HG02938 (cell line): ENCODE results near the gene LDLRAD3.

Experiments
- ATAC-seq: cut with Tn5 transposase; IDR thresholded peaks from one replicate; pipeline ENCODE4 v1.9.1; 2021; ENCODE audit warnings: mild to moderate bottlenecking, moderate library complexity; ENCODE audit not compliant: unreplicated experiment

The LDLRAD3 gene

DNA sequence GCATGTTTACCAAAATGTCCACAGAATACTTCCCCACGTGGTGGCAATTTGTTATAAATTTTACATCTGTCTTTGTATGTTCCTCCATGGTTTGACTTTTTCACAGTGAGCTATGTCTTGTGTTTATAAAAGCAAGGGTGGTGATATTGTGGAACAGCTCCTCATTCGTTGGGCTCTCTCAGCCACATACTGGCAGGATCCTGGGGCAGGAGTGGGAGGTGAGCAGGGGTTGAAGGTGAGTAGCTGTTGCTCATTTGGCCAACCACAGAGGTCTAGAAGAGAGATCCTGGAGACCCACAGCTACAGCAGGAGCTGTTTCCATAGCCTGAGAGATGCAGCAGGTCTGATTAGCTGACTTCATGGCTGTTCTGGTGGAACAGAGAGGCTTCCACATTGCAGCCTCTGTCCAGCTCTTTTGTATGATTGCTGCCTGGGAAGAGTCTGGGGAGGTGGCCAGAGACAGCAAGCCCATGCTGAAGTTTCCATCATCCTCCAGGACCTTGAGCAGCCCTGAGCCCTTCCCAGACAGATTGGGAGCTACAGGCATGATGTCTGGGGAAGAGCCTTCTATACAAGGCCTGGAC is 128.1 kb downstream of the LDLRAD3 start:
- ATAC-seq: no peak

DNA sequence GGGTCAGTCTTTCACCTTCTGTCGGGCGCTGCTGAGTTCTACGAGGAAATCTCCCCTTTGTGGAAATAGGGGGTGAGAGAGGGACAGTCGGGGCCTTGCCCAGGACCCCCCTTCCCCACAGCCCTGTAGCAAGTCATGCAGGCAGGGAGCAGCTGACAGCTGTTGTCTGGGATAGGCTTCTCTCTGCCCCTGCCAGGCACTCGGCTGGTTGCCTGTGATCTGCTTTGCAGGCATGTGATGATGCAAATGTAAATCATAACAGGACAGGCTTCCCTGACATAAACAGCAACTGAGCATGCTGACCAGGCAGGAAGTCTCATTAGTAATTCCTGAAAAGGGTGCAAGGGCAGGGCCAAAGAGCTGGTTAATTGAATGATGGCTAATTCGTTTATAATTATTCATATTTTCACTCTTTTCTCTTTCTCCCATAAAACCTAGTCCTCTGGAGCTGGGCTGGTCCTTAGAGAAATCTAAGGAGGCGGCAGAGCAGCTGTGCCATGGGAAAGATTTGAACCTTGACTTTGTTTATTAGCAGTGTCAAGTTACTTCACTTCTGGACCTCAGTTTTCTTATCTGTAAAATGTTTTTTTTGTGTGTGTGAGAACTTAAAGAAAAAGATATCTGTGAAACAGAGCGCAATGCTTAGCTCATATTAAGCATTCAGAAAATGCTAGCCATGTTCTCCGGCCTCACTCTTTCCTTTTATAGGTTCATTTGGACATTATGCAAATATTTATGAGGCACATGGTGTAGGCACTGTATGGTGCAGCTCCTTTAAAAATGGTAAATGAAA is 129.7 kb downstream of the LDLRAD3 start:
- ATAC-seq: no peak

DNA sequence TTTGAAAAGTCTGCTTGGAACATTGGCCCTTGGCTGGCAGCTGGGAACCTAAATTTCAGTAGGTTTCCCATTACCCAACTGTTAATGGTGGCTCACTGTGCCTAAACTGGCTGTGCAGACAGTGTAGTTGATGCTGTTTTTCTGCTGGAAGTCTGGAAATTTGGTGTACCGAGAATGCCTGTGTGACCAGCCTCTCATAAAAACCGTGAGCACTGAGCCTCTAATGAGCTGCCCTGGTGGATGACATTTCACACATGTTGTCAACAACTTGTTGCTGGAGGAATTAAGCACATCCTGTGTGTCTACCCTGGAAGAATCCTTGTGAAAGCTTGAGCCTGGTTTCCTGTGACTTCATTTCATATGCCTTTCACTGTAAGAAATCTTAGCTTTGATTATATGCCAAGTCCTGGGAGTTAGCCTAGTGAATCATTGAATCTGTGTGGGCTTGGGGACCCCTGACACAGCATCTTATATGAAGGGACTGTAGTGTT is 131.1 kb downstream of the LDLRAD3 start:
- ATAC-seq: no peak

DNA sequence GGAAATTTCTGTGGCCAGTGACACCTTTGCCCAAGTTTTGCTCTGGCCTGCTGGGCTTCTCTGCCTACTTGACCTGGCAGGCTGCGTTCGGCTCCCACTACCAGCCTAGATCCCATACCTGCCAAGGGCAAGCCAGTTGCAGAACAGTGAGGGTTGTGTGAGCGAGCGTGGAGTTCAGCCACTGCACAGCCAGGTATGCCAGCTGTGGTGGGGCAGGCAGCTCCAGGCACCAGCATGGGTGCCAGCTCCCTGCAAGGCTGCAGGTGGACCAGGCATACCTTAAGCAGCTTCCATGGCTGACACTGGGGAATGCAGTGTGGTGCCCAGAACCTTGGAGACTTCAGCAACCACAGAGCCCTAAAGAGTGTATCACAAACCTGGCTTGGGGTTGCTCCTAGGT is 133.5 kb downstream of the LDLRAD3 start:
- no peak for ATAC-seq

DNA sequence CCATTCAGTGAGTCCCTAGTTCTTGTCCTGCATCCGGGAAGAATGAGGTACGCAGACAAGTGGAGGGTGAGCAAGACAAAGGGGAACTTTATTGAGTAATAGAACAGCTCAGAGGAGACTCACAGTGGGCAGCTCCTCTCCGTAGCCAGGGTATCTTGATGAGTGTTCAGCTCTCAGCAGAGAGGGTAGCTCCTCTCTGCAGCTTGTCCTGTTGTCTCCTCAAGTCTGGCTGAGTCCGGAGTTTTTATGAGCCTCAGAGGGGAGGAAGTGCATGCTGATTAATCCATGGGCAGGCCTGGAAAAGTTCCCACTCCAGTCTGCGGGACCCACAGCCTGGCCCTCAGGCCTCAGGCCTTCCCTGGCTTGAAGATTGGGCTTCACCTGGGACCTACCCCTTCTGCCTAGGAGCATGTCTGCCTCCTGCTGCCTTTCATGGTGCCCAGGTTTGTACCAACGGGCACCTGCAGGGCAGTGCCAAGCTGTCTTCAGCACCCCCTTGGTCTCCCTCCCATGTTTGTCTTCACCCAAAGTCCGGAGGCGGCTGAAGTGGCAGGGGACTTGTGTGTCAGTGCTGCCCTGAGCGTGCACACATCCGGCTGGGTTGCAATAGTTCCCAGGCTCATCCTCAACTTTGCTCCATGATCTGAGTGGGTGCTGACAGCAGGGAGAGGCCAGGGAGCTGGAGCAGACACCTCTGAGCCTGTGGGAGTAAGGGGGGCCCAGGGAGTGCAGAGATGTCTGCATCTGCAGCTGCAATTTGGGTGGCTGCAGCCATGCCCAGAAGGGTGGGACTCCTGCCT is 134.2 kb downstream of the LDLRAD3 start:
- ATAC-seq: no peak

DNA sequence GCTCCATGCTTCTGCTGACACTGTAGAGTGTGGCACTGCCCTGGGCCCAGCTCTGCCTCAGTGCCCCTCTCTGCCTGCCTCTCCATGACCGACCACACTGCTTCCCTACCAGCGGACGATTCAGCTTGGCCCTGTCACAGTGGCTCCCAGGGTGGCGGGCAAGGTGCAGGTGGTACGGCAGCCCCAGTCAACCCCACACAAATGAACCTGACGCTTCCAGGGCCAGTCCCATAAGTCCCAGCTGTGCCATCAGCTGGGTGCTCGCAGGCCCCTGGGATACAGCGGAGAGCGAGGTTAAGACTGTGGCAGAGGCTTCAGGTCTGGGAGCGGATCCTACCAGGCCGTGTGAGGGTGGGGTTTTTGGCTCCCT is 134.8 kb downstream of the LDLRAD3 start:
- no peak for ATAC-seq

DNA sequence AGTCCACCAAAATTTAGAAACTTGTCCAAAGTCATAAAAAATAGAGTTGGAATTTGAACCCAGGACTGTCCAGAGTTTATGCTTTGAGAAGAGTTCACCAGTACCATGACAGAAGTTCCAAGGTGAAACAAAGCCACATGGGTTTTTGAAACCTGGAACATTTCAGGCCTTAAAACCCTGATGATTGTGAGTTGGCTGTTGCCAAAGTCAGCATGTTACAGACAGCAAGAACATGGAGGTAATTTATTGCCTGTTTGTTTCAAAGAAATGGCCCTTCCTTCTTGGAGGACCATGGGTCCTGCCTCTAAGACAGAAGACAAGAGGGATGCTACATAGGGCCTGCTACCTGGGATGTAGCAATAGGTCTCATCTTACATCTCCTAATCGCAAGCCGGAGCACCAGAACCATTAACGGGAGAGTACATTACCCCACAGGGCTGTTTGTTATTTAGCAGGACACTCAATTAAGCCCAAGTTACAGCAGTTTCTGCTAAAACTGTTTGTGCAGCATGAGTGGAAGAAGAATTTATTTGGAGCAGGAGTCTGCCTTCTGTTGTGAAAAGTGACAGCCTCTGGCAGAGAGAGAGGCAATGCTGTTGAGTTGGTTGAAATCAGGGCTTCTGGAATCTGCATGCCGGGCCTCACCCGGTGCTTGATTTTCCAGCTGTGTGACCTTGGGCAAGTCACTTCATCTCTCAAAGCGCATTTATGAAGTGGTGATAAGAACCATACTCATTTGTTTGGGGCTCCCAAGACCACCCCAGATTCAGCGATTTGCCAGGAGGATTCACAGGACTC is 136.2 kb downstream of the LDLRAD3 start:
- ATAC-seq: no peak

DNA sequence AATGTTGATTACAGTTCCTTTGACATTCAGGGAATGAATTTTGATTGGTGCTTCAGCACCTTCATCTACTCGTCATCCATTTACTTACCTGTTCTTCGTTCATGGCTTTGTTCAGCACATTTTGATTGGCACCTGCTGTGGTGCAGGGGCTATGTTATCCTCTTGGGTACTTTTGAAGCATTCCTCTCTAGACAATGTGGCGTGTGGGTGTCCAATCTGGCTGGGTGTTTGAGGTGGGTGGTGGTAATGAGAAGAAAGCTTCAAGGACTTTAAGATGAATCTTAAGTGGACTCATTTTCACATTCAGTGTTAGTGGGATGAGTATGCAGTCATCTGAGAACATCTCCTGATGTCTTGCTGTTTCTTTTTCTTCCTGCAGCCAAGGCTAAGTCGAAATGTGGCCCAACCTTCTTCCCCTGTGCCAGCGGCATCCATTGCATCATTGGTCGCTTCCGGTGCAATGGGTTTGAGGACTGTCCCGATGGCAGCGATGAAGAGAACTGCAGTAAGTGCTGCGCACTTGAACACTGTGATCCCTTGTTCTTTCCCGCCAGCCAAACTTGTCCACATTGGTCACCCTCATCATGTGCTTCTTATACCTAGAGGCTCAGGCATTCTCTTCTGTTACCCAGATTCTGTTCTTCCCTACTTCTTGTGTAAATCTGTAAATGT is 137.5 kb downstream of the LDLRAD3 start:
- no peak for ATAC-seq

DNA sequence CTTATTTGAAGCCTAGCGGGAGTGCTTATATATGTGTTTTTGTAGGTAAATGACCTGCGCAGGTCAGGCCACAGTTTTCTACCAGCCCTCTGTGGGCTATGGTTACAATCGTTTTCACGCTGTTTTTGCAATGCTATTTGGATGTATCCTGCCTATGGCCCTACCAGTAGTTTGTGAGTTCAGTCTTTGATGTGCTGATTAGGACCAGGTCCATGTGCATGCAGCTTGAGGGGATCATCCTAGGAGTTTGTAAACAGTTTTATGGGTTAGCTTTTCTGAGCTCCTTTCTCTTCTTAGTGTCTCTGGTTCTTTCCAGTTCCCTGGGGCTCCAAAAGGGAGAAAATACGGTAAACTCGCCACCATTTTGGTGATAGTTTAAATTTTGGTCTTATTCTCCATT is 142.5 kb downstream of the LDLRAD3 start:
- ATAC-seq: no peak

DNA sequence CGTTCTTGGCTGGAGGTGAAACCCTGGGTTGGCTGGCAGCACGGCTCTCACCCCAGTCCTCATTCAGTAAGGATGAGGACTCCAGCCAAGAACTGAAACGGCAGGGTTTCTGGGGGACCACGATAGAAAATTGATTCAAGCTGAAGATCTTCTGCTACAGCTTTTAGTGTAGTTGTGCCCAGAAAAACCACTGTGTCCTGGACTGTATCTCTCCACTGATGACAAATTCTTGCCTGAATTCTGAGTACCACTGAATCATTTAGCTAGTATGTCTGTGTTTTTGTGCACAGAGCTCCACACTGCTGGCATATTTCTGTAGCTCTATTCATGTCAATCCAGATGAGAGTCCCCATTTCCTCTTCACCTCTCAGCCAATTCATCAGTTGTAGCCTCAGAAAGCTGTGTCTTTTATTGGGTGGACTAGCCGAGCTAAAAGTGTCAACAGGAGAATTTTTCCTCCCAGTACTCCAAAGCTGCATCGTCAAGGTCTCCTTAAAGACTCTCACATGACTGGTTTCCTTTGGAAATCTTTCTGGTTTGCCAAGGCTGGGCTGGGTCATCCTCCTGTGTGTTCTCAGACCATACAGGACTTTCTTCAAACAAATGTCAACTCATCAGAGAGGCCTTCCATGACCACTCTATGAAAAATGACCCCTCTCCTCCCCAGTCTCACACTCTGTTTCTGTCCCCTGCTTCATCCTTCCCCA is 144.6 kb downstream of the LDLRAD3 start:
- no peak for ATAC-seq

DNA sequence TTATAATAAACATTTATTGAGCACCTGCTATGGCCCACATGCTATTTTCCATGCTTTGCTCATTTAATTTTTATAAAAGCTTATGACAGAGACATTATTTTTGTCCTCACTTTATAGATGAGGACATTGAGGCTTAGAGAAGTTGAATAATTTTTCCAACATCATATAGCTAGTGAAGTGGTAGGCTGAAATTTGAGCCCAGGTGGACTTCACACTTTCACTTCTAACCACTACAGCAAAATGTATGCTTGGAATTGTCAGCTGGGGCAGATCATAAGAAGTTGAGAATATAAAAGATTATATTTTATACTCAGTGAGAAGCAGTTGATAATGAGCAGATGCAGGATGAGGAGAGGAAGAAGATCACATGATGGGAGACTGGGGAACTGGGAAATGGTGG is 146.1 kb downstream of the LDLRAD3 start:
- ATAC-seq: no peak

DNA sequence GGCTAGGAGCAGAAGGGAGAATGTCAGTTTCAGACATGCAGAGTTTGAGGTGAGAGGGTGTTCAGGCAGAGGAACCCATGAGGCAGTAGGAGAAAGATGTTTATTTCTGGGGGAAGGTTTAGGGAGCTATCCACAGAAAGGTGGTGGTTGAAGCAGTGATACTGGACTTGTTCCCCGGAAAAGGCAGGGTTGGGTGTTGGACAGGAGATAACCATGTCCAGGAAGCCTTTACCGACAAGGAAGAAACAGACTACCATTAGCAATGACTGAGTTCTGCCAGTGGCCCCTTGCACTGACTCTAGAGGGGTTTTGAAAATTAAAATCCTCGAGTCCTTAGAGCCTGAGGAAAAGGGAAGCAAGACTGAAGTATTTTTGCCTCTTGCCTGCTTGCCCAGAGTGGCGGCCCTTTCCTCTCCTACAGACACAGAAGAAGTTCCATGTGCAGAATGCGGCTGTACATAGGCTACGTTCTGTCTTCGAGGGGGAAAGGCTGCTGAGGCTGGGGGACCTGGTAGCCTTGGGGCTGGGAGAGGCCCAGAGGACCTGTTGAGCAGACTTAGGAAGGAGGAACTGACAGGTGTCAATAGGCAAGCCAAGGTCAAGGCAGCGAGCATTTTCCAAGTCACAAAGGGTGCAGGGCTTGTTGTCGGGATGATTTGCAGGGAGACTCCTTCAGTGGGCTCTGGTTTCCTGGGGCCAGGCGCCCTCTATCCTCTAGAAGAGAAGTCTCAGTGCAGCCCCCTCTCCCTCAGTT is 146.7 kb downstream of the LDLRAD3 start:
- no peak for ATAC-seq

DNA sequence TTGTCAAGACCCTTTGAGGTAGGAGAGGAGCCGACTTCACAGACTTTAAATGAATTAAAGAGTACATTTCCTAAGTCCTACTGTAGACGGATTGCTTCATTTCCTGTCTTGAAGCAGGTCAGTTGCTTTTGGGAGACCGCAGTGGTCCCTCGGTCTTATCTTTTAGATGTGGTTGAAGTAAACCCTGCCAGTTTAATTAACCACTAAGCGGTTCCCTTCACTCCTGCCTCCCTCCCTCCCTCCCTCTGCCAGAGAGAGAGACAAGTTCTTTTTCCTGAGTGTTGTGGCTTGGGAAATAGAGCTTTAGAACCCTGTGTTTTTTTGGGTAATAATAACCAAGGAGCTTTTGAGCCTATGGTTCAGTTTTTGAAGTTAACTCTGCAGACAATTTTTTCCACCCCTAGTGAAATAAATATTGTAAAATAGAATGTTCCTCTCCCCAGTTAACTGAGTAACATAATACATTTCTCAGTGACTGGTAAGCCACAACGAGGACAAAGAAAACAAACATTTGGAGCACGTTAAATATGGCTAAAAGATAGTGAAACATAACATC is 147.5 kb downstream of the LDLRAD3 start:
- no peak for ATAC-seq

DNA sequence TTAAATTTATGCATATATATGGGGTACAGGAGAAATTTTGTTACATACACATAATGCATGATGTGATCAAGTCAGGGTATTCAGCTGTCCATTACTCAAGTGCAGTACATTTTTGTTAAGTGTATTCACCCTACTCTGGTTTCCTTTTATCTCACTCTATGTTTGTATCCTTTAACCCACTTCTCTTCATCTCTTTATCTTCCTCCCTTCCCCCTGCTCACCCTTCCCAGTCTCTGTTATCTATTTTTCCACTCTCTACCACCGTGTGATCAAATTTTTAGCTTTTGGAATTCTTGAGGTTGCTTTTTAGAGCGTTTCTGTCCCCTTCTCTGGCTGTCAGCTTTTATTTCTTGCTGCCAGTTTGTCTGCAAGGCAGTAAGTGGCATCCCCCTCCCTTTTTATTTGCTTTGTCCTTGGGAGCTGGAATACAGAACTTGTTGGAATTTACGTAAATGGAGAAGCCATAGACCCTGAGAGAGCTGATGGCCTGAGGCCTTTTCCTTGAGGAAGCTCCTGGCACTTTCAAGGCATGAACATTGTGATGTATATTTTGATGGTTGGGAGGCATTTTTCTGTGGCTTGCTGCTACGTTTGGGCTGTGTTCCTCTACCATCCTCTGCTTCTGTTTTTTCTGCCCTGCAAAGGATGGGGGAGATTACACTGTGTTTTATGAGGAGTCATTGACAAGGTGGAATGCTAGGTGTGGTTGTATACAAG is 148.6 kb downstream of the LDLRAD3 start:
- ATAC-seq: no peak

DNA sequence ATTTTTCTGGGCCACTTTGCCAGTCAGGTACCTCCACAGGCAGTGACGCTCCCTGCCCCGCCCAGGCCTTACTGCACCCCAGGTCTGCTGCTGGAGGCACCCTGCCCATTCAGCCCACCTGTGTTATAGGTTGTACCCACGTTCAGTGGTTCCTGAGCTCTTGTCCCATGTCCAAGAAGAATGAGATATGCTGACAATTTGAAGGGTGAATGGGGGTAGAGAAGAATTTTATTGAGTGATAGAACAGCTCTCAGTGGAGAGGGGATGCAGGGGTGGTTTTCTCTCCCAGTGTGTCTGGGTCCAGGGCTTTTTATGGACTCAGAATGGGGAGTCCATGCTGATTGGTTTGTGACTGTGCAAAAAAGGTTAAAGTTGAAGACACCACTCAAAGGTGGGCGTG is 149.7 kb downstream of the LDLRAD3 start:
- ATAC-seq: no peak

DNA sequence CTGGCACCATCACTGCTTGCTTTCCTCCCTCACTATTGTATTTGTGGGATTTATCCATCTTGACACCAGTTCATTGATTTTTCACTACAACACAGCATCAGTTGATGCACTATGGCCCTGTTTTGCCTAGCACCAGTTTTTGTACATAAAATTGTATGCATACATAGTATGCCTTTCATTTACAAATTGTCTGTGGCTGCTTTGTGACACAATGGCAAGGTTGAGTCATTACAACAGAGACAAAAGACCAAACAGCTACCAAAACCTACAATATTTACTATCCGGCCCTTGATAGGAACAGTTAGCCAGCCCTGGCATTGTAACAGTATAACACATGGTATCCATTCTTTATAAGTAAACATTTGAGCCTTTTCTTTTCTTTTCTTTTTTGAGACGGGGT is 150.3 kb downstream of the LDLRAD3 start:
- no peak for ATAC-seq

DNA sequence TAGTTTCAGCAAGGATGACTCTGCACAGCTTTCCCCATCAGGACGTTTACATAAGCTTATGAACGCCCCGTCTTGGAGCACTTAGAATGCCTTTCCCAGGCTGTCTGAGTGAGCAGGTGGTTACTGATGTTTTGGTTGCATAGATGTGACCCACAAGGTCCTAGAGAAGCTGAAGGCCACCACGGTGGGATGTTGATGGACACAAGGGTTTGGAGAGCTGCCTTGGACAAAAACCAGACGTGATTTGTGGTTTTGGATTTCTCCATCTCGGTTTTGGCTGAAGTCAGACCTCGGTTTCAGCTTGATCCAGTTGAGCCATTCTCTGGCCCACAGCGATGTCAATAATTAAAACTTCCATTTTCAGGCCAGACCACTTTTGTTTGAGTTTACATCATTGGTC is 151.9 kb downstream of the LDLRAD3 start:
- no peak for ATAC-seq

DNA sequence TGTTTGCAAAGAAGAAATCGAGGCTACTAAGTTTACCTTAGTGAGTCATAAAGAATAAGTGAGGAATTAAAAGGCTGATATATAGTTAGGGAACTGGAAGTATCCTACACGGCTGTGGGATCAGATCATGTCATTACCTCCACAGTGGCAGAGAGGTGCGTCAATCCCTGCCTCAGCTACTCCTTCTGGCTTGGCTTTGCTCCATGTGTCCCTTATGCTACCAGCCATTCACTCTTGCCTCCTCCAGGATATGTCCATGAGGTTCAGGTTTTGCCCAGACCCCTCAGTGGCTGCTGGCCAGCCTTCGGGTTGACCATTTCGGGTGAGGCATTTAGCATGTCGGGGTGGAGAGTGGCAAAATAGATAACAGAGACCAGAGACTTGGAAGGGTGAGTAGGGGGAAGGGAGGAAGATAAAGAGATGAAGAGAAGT is 153.4 kb downstream of the LDLRAD3 start:
- no peak for ATAC-seq
